Heart left ventricle (tissue), 13 donors: ENCODE data around the gene TNIP1.

ENCODE experiments used
- CTCF ChIP-seq, 12 donors: fragments of 200-600 bp; sonication (generic) in 4 of 12; IDR thresholded peaks; one replicate each; pipeline versions ENCODE4 v1.5.0 to v1.8.0; 2018 to 2022; ENCODE audit warnings: antibody characterized with exemption in 12 of 12, mild to moderate bottlenecking in 5 of 12
- POLR2A ChIP-seq, 2 donors: fragments of 450-650 bp; IDR thresholded peaks; one replicate each; pipeline ENCODE4 v1.6.1; 2017; ENCODE audit warnings: antibody characterized with exemption in 2 of 2, mild to moderate bottlenecking in 2 of 2, moderate library complexity in 2 of 2
- donor health status: ischemic (EF 13 %, LVEDD 7.1; RV severe dilation, severe dysfunction).
- donor health status: DM: no; HTN: yes; CAD: no.
- donor health status: DM: no; HTN: no; CAD: no.
- donor health status: ischemic (EF 25% LVEDD 6.9; RV normal size, moderate dysfunction).
- donor health status: ischemic (EF 25% LVEDD 5.7; RV mildly dilated, moderate dysfunction).
- donor health status: ischemic (EF 35%, LVEDD 5.7; RV mildly dilated, moderate dysfunction).
- donor health status: nonischemic (EF 11% LVEDD 7.7; RV severe dilation, severe dysfunction).
- donor health status: DM: yes; HTN: yes; CAD: no.
- donor health status: PGD.
- donor health status: ischemic (EF 29% LVEDD 5.4; RV normal size, mild dysfunction).
- donor health status: nonischemic (EF 23%, LVEDD 6.1; RV moderate dilation, normal function).

GRCh38 chr5:151062405-151063141 is 18.3 kb downstream of the TNIP1 start:
- TF ChIP-seq CTCF (IDR thresholded peaks at IDR 0.05) (no peak), POLR2A (IDR thresholded peaks at IDR 0.05) (no peak)
